MM.1S (cell line): ENCODE data around the gene LACTB.

Experiments used
- DNase-seq: peaks from one replicate; pipeline ENCODE4 v3.0.0-alpha.2; 2015
- H2AFZ ChIP-seq: fragments of 300-600 bp; sonication (generic); 2 replicates; pipeline ENCODE4 v1.6.0; 2016; ENCODE audit warnings: antibody characterized with exemption, low read length
- H3F3A ChIP-seq: fragments of 300-600 bp; sonication (generic); 2 replicates; pipeline ENCODE4 v1.6.1; 2016; ENCODE audit warnings: mild to moderate bottlenecking, antibody characterized with exemption, low read length, moderate library complexity, mixed read lengths; ENCODE audit not compliant: insufficient read depth
- H3K27ac ChIP-seq: fragments of 300-600 bp; sonication (generic); 2 replicates; pipeline ENCODE4 v1.5.1; 2016; ENCODE audit warnings: mild to moderate bottlenecking, low read length
- H3K27me3 ChIP-seq: fragments of 300-600 bp; sonication (generic); replicated peaks from 2 replicates; pipeline ENCODE4 v1.6.0; 2016; ENCODE audit warnings: low read length; ENCODE audit not compliant: insufficient read depth
- H3K36me3 ChIP-seq: fragments of 300-600 bp; sonication (generic); replicated peaks from 2 replicates; pipeline ENCODE4 v1.6.1; 2016; ENCODE audit warnings: mild to moderate bottlenecking, low read length, mixed read lengths; ENCODE audit not compliant: insufficient read depth
- H3K4me1 ChIP-seq: fragments of 300-600 bp; sonication (generic); 2 replicates; pipeline ENCODE4 v1.6.1; 2016; ENCODE audit warnings: low read length, mixed read lengths
- H3K4me2 ChIP-seq: fragments of 300-600 bp; sonication (generic); 2 replicates; pipeline ENCODE4 v1.6.0; 2016; ENCODE audit warnings: low read depth, low read length
- H3K4me3 ChIP-seq: fragments of 300-600 bp; sonication (generic); 2 replicates; pipeline ENCODE4 v1.5.1; 2016; ENCODE audit warnings: low read length, mixed read lengths
- H3K79me2 ChIP-seq: fragments of 300-600 bp; sonication (generic); 2 replicates; pipeline ENCODE4 v1.6.1; 2016; ENCODE audit warnings: mixed run types, low read length, mixed read lengths
- H3K9ac ChIP-seq: fragments of 300-600 bp; sonication (generic); 2 replicates; pipeline ENCODE4 v1.6.1; 2016; ENCODE audit warnings: low read length, mixed read lengths
- H3K9me2 ChIP-seq: fragments of 300-600 bp; sonication (generic); replicated peaks from 2 replicates; pipeline ENCODE4 v1.6.1; 2016; ENCODE audit warnings: mild to moderate bottlenecking, low read length, mixed read lengths; ENCODE audit not compliant: insufficient read depth
- H3K9me3 ChIP-seq: fragments of 300-600 bp; sonication (generic); replicated peaks from 2 replicates; pipeline ENCODE4 v1.6.1; 2016; ENCODE audit warnings: mild to moderate bottlenecking, low read length, mixed read lengths; ENCODE audit not compliant: insufficient read depth
- H4K20me1 ChIP-seq: fragments of 300-600 bp; sonication (generic); 2 replicates; pipeline ENCODE4 v1.6.1; 2016; ENCODE audit warnings: mild to moderate bottlenecking, low read length, moderate library complexity, mixed read lengths; ENCODE audit not compliant: insufficient read depth
- CTCF ChIP-seq: fragments of 300-600 bp; sonication (generic); IDR thresholded peaks from 2 replicates; pipeline ENCODE4 v1.5.1; 2016; ENCODE audit warnings: antibody characterized with exemption, low read length, mixed read lengths
- EZH2 ChIP-seq: fragments of 300-600 bp; sonication (generic); optimal IDR thresholded peaks from 2 replicates; pipeline ENCODE3; 2017; ENCODE audit warnings: low read depth, mild to moderate bottlenecking, antibody characterized with exemption, low read length, mixed read lengths
- EZH2phosphoT487 ChIP-seq: fragments of 300-600 bp; sonication (generic); IDR thresholded peaks from 2 replicates; pipeline ENCODE4 v1.6.1; 2018; ENCODE audit warnings: antibody characterized with exemption, low read length

LACTB gene

GRCh38 chr15:63134245-63134985, 12.8 kb downstream of the LACTB start:
- Histone ChIP-seq H3K4me2 (no peak overlapping the region), H3F3A (no peaks in the 10 kb centered on the region), H3K79me2 (no peaks in the 10 kb centered on the region), H3K9ac (no peak overlapping the region), H3K9me3 (no peaks in the 10 kb centered on the region), H4K20me1 (no peaks in the 10 kb centered on the region), H3K27me3 (no peaks in the 10 kb centered on the region), H3K27ac (no peak overlapping the region), H3K4me1 (no peaks in the 10 kb centered on the region), H3K36me3 (no peaks in the 10 kb centered on the region), H2AFZ (no peak overlapping the region), H3K4me3 (no peak overlapping the region), H3K9me2 (no peaks in the 10 kb centered on the region)
- no peak for TF ChIP-seq CTCF
- DNase-seq = no peak

DNA sequence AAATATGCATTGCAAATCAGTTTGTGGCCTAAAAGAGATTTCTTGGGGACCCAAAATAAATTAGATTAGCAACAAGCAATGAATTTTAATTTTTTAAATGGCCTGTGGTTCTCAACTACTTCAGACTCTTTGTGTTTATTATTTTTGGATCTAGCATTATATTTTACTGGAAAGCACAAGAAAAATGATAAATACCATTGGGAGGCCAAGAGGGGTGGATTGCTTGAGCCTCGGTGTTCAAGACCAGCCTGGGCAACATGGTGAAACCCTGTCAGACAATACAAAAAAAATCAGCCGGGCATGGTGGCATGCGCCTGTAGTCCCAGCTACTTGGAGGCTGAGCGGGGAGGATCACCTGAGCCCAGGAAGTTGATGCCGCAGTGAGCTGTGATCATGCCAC, 13.6 kb downstream of the LACTB start:
- no peak overlapping the region for H3K9ac ChIP-seq
- H3K4me2 ChIP-seq = no peak overlapping the region
- no peaks in the 10 kb centered on the region for H4K20me1 ChIP-seq
- H3K27me3 ChIP-seq = no peaks in the 10 kb centered on the region
- H3K9me3 ChIP-seq = no peaks in the 10 kb centered on the region
- no peak overlapping the region for H2AFZ ChIP-seq
- TF ChIP-seq CTCF (no peak), EZH2phosphoT487 (no peak), EZH2 (no peak)
- DNase-seq = no peak
- no peak overlapping the region for H3K27ac ChIP-seq
- no peaks in the 10 kb centered on the region for H3K9me2 ChIP-seq
- no peaks in the 10 kb centered on the region for H3F3A ChIP-seq
- H3K4me1 ChIP-seq = no peaks in the 10 kb centered on the region
- H3K79me2 ChIP-seq = no peaks in the 10 kb centered on the region
- no peak overlapping the region for H3K4me3 ChIP-seq
- H3K36me3 ChIP-seq = no peaks in the 10 kb centered on the region

DNA sequence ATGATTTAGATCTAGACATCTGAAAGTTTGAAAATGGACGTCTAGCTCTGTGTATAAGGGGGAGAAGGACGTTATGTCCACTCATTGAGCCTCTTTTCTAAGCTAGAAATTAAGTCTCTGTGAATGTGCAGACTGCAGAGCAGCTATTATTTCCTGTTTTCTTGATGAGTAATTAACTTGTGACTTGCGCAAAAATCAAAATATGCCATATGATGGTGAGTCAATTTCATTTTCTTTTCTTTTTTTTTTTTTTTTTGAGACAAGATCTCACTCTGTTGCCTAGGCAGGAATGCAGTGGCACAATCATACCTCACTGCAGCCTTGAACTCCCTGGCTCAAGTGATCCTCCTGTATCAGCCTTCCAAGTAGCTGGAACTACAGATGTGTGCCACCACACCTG, 14.1 kb downstream of the LACTB start:
- H3K36me3 ChIP-seq = no peaks in the 10 kb centered on the region
- no peak overlapping the region for H3K27ac ChIP-seq
- no peak overlapping the region for H3K4me2 ChIP-seq
- H3K4me1 ChIP-seq = no peaks in the 10 kb centered on the region
- TF ChIP-seq EZH2 (no peak), EZH2phosphoT487 (no peak), CTCF (no peak)
- H2AFZ ChIP-seq = no peak overlapping the region
- no peaks in the 10 kb centered on the region for H3K9me2 ChIP-seq
- no peaks in the 10 kb centered on the region for H3F3A ChIP-seq
- no peaks in the 10 kb centered on the region for H3K27me3 ChIP-seq
- DNase-seq = no peak
- no peaks in the 10 kb centered on the region for H4K20me1 ChIP-seq
- H3K79me2 ChIP-seq = no peaks in the 10 kb centered on the region
- H3K9me3 ChIP-seq = no peaks in the 10 kb centered on the region
- H3K9ac ChIP-seq = no peak overlapping the region
- no peak overlapping the region for H3K4me3 ChIP-seq
